NT2/D1 (cell line): ENCODE data around the gene BEGAIN.

Experiments
- YY1 ChIP-seq: IDR thresholded peaks from 2 replicates; pipeline ENCODE4 v1.6.1; 2011; ENCODE audit not compliant: insufficient read length, insufficient read depth
- ZNF274 ChIP-seq: IDR thresholded peaks from 2 replicates; pipeline ENCODE4 v1.6.1; 2011; ENCODE audit warnings: mild to moderate bottlenecking, low read depth, low read length

GRCh38 chr14:100602621-100603230 lies 15.5 kb upstream of the BEGAIN start:
- TF ChIP-seq ZNF274 (no peak), YY1 (no peak)
